CD4-positive, CD25-positive, alpha-beta regulatory T cell (primary cell): ENCODE measurements around the gene SELENOI. TPM values are rescaled to one million over a fixed set of nuclear protein-coding genes. Genes with fewer than 3 reads are reported as not detected.

ENCODE experiments used
- ATAC-seq, 2 donors: fragments of 150-1000 bp; cut with Tn5 transposase; one replicate each; pipeline ENCODE4 v1.10.0; 2021; ENCODE audit warnings: low read depth in 2 of 2, moderate number of reproducible peaks in 2 of 2, moderate library complexity in 1 of 2
- DNase-seq, 3 donors: peaks; one replicate each; pipeline versions ENCODE4 v3.0.0 to v3.0.0-alpha.2; 2012 to 2022; ENCODE audit warnings: mixed read lengths in 1 of 3
- H3K27ac ChIP-seq: one replicate; pipeline ENCODE4 v1.7.0; 2013; ENCODE audit warnings: mild to moderate bottlenecking, low read length; ENCODE audit not compliant: insufficient read depth, poor library complexity, severe bottlenecking
- H3K27me3 ChIP-seq: one replicate; pipeline ENCODE4 v1.7.0; 2013; ENCODE audit warnings: low read length; ENCODE audit not compliant: control insufficient read depth, insufficient read depth
- H3K36me3 ChIP-seq: one replicate; pipeline ENCODE4 v1.7.0; 2013; ENCODE audit warnings: mild to moderate bottlenecking, low read length, moderate library complexity; ENCODE audit not compliant: control insufficient read depth, insufficient read depth
- H3K4me1 ChIP-seq: 2 replicates; pipeline ENCODE4 v1.7.0; 2013; ENCODE audit warnings: mild to moderate bottlenecking, low read length; ENCODE audit not compliant: insufficient read depth, control insufficient read depth, poor library complexity, severe bottlenecking
- H3K4me3 ChIP-seq: one replicate; pipeline ENCODE4 v1.7.0; 2013; ENCODE audit warnings: low read depth, mild to moderate bottlenecking, low read length, moderate library complexity
- H3K9me3 ChIP-seq, 2 experiments: 1 replicate in 1 of 2; 2 replicates in 1 of 2; pipeline ENCODE4 v1.7.0; 2013; ENCODE audit warnings: low read length in 2 of 2, mild to moderate bottlenecking in 1 of 2, moderate library complexity in 1 of 2; ENCODE audit not compliant: control insufficient read depth in 2 of 2
- H3K27ac Mint-ChIP-seq, 3 donors: one replicate each; pipeline ENCODE4 v1.8.0; 2020 to 2022; ENCODE audit warnings: mild to moderate bottlenecking in 3 of 3, mixed read lengths in 3 of 3, moderate library complexity in 2 of 3
- H3K27me3 Mint-ChIP-seq: one replicate; pipeline ENCODE4 v1.8.0; 2022; ENCODE audit warnings: mild to moderate bottlenecking, mixed read lengths
- H3K36me3 Mint-ChIP-seq: one replicate; pipeline ENCODE4 v1.8.0; 2020; ENCODE audit warnings: mixed read lengths
- H3K4me1 Mint-ChIP-seq, 4 donors: one replicate each; pipeline ENCODE4 v1.8.0; 2020 to 2022; ENCODE audit warnings: mixed read lengths in 4 of 4, mild to moderate bottlenecking in 1 of 4
- H3K4me3 Mint-ChIP-seq, 4 donors: one replicate each; pipeline ENCODE4 v1.8.0; 2020 to 2022; ENCODE audit warnings: mild to moderate bottlenecking in 4 of 4, mixed read lengths in 4 of 4, moderate library complexity in 3 of 4
- H3K9me3 Mint-ChIP-seq, 7 donors: one replicate each; pipeline ENCODE4 v1.8.0; 2020 to 2022; ENCODE audit warnings: mixed read lengths in 7 of 7, mild to moderate bottlenecking in 3 of 7, moderate library complexity in 2 of 7
- polyA plus RNA-seq, 4 donors: library from polyadenylated mRNA; unstranded; fragments of 300-500 nt; fragmentation: Illumina TruSeq; gene quantifications; one replicate each; pipeline ENCODE4 v1.2.3, GENCODE V29; 2021
- total RNA-seq: library from RNA; stranded (reverse); gene quantifications from one replicate; pipeline ENCODE4 v1.2.3, GENCODE V29; 2022

Gene SELENOI
- total and polyA plus RNA-seq, 5 donors from 2014 or later, result 6.0 to 42.8 (median 6.4) TPM

DNA sequence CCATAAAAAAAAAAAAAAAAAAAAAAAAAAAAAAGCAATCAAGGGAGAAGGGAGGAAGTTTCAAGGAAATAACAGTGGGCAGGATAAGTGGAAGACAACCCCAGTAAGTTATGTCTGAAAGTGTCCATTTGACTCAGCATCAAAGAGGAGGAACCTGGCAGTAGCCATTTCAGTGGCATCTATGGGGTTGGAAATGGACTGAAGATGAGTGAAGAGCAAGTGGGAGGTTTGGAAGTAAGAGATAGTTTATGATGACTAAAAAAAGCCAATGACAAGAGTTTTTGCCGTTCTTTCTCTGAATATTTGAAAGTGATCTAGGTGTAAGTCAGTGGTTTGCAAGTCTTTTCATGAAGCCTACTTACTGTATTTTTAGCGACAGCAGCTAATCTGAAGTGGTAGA is 9.2 kb upstream of the SELENOI start:
- no peak overlapping the region for H3K4me3 Mint-ChIP-seq
- H3K9me3 ChIP-seq, result no peaks in the 10 kb centered on the region
- no peaks in the 10 kb centered on the region for H3K36me3 ChIP-seq
- H3K27me3 Mint-ChIP-seq, result peaks cover 5% of the 10 kb centered on the region
- no peak overlapping the region for H3K27ac Mint-ChIP-seq
- H3K27ac ChIP-seq, result no peak overlapping the region
- H3K27me3 ChIP-seq, result no peaks in the 10 kb centered on the region
- peaks cover 7% of the 10 kb centered on the region for H3K36me3 Mint-ChIP-seq
- no peak overlapping the region for H3K4me3 ChIP-seq
- H3K4me1 Mint-ChIP-seq, result peaks cover 3 to 12% (median 6%) of the 10 kb centered on the region in 4 donors
- no peaks in the 10 kb centered on the region for H3K4me1 ChIP-seq
- no peak for ATAC-seq
- DNase-seq, result no peak
- H3K9me3 Mint-ChIP-seq, result no peaks in the 10 kb centered on the region

- ATAC-seq (no peak), DNase-seq (no peak)
- no peak overlapping the region for H3K27ac Mint-ChIP-seq
- H3K27me3 Mint-ChIP-seq, result peaks cover 5% of the 10 kb centered on the region
- Histone ChIP-seq H3K9me3 (no peaks in the 10 kb centered on the region), H3K36me3 (no peaks in the 10 kb centered on the region), H3K4me1 (no peaks in the 10 kb centered on the region), H3K4me3 (no peak overlapping the region), H3K27ac (no peak overlapping the region), H3K27me3 (no peaks in the 10 kb centered on the region)
- no peaks in the 10 kb centered on the region for H3K9me3 Mint-ChIP-seq
- H3K4me1 Mint-ChIP-seq, result peaks cover 3 to 12% (median 6%) of the 10 kb centered on the region in 4 donors
- H3K4me3 Mint-ChIP-seq, result no peak overlapping the region
- peaks cover 7% of the 10 kb centered on the region for H3K36me3 Mint-ChIP-seq
Measured at GRCh38 chr2:26337298-26337697, 8.6 kb upstream of the SELENOI start.

DNA sequence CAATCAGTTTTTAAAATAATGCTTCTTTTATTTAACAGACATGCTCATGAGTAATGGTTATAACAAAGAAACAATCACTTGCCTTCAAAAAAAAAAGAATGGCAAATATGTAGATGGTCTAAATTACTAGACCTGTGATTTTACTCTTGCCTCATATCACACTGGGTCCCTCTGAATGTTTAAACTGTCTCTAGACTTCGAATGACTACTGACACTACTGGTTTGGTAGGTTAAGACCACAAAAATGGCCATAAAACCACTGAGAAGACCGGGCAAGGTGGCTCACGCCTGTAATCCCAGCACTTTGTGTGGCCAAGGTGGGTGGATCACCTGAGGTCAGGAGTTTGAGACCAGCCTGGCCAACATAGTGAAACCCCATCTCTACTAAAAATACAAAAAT is 5.1 kb upstream of the SELENOI start:
- Mint-ChIP-seq H3K9me3 (no peaks in the 10 kb centered on the region), H3K27ac (peak overlapping the region in 1 of 3 donors; percentile 72), H3K27me3 (peaks cover 5% of the 10 kb centered on the region), H3K4me1 (peaks cover 9 to 27% (median 20%) of the 10 kb centered on the region in 4 donors), H3K36me3 (peaks cover 7% of the 10 kb centered on the region), H3K4me3 (peak overlapping the region in 1 of 4 donors; percentile 41)
- no peak for DNase-seq
- H3K4me3 ChIP-seq, result no peak overlapping the region
- no peak overlapping the region for H3K27ac ChIP-seq
- no peaks in the 10 kb centered on the region for H3K27me3 ChIP-seq
- H3K9me3 ChIP-seq, result no peaks in the 10 kb centered on the region
- H3K36me3 ChIP-seq, result no peaks in the 10 kb centered on the region
- H3K4me1 ChIP-seq, result peaks cover 13% of the 10 kb centered on the region
- ATAC-seq, result no peak

DNA sequence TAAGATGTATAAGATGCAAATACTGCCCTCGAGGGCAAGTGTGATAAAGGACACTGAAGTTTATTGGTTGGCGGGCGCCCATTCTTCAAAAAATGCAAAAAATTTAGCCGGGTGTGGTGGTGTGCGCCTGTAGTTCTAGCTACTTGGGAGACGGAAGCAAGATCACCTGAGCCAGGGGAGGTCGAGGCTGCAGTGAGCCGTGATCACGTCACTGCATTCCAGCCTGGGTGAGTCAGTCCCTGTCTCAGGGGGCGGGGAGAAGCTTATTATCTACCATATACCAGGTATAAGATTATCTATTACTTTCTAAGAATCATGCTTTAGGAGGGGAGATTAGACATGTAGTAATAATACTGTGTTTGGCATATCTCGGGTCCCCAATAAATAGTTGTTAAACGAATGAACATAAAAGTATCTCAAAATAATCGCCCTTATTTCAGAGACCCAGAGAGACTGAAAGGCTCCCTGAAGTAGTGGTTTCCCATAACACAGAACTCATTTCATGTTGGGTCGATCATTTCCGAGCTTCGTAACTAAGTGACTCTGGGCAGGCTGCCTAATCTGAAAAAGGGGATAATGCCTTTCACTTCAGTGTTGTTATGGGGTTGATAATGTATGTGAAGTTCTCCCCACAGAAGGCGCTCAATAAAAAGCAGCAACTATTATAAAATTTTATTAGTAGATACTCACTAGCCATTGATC is 1.2 kb upstream of the SELENOI start:
- Mint-ChIP-seq H3K27me3 (no peaks in the 10 kb centered on the region), H3K36me3 (peaks cover 4% of the 10 kb centered on the region), H3K9me3 (no peaks in the 10 kb centered on the region), H3K4me3 (peak overlapping the region; percentile 95 to 100 (median 98)), H3K27ac (peak overlapping the region; percentile 99 to 100 (median 99)), H3K4me1 (peaks cover 21 to 53% (median 34%) of the 10 kb centered on the region in 4 donors)
- Histone ChIP-seq H3K9me3 (no peaks in the 10 kb centered on the region), H3K4me1 (peaks cover 33% of the 10 kb centered on the region), H3K27ac (peak overlapping the region; percentile 99), H3K4me3 (peak overlapping the region; percentile 97), H3K36me3 (no peaks in the 10 kb centered on the region), H3K27me3 (no peaks in the 10 kb centered on the region)
- ATAC-seq (no peak), DNase-seq (peak in 1 of 3 donors; percentile 26)

- Mint-ChIP-seq H3K27me3 (no peaks in the 10 kb centered on the region), H3K4me1 (peaks cover 21 to 54% (median 32%) of the 10 kb centered on the region in 4 donors), H3K9me3 (no peaks in the 10 kb centered on the region), H3K27ac (peak overlapping the region; percentile 99 to 100 (median 99)), H3K4me3 (peak overlapping the region; percentile 95 to 100 (median 98)), H3K36me3 (no peaks in the 10 kb centered on the region)
- Histone ChIP-seq H3K27me3 (no peaks in the 10 kb centered on the region), H3K36me3 (no peaks in the 10 kb centered on the region), H3K4me3 (peak overlapping the region; percentile 97), H3K4me1 (peaks cover 33% of the 10 kb centered on the region), H3K27ac (peak overlapping the region; percentile 99), H3K9me3 (no peaks in the 10 kb centered on the region)
- ATAC-seq (no peak), DNase-seq (no peak)
Measured at GRCh38 chr2:26345283-26345544, 729 bp upstream of the SELENOI start.

GRCh38 chr2:26346454-26347053 is 611 bp downstream of the SELENOI start, which contains the start of gene ADGRF3:
Gene ADGRF3 (minus strand): TSS chr2:26346789. CDS start chr2:26346234, 555 bp downstream.
- Mint-ChIP-seq H3K9me3 (no peaks in the 10 kb centered on the region), H3K4me1 (peaks cover 29 to 62% (median 38%) of the 10 kb centered on the region in 4 donors), H3K27me3 (no peaks in the 10 kb centered on the region), H3K36me3 (peaks cover 4% of the 10 kb centered on the region), H3K27ac (peak within 1 kb of the TSS; percentile 99 to 100 (median 99)), H3K4me3 (peak within 1 kb of the TSS; percentile 95 to 100 (median 98))
- peak; percentile 5 to 8 for ATAC-seq
- Histone ChIP-seq H3K4me3 (peak within 1 kb of the TSS; percentile 97), H3K27me3 (no peaks in the 10 kb centered on the region), H3K36me3 (peaks cover 3% of the 10 kb centered on the region), H3K27ac (peak within 1 kb of the TSS; percentile 99), H3K9me3 (no peaks in the 10 kb centered on the region), H3K4me1 (peaks cover 33% of the 10 kb centered on the region)
- DNase-seq, result peak; percentile 53 to 86 (median 75)

GRCh38 chr2:26347286-26347865 is 1.4 kb downstream of the SELENOI start:
- Histone ChIP-seq H3K4me3 (peak overlapping the region; percentile 89), H3K27ac (peak overlapping the region; percentile 99), H3K4me1 (peaks cover 33% of the 10 kb centered on the region), H3K36me3 (peaks cover 3% of the 10 kb centered on the region), H3K9me3 (no peaks in the 10 kb centered on the region), H3K27me3 (no peaks in the 10 kb centered on the region)
- Mint-ChIP-seq H3K4me1 (peaks cover 32 to 71% (median 39%) of the 10 kb centered on the region in 4 donors), H3K9me3 (no peaks in the 10 kb centered on the region), H3K4me3 (peak overlapping the region; percentile 95 to 100 (median 98)), H3K27me3 (no peaks in the 10 kb centered on the region), H3K27ac (peak overlapping the region; percentile 96 to 99 (median 99)), H3K36me3 (peaks cover 9% of the 10 kb centered on the region)
- ATAC-seq (no peak), DNase-seq (peak in 2 of 3 donors; percentile 11 to 23)
